Dendritic cell treated with granulocyte-macrophage colony-stimulating factor and Interleukin-4, amounts not matched to agents 40 ng/mL and 50 ng/mL, for 4 days (primary cell): ENCODE data around the gene POT1.
A peak's percentile ranks its signal among the peaks of the same experiment; 100 is the strongest.
"Not testable (repeated sequence)": the region's sequence is repeated elsewhere in the genome, so short reads cannot be mapped to it uniquely, and the experiment has no call there.

ENCODE experiments used
- H3K27ac Mint-ChIP-seq: one replicate; pipeline ENCODE4 v1.8.0; 2022; ENCODE audit warnings: mild to moderate bottlenecking, mixed read lengths
- H3K27me3 Mint-ChIP-seq: one replicate; pipeline ENCODE4 v1.8.0; 2022; ENCODE audit warnings: mild to moderate bottlenecking, mixed read lengths
- H3K36me3 Mint-ChIP-seq: one replicate; pipeline ENCODE4 v1.8.0; 2022; ENCODE audit warnings: low read depth, mixed read lengths
- H3K4me1 Mint-ChIP-seq: one replicate; pipeline ENCODE4 v1.8.0; 2022; ENCODE audit warnings: low read depth, mixed read lengths
- H3K4me3 Mint-ChIP-seq: one replicate; pipeline ENCODE4 v1.8.0; 2022; ENCODE audit warnings: mild to moderate bottlenecking, moderate library complexity, mixed read lengths
- H3K9me3 Mint-ChIP-seq: one replicate; pipeline ENCODE4 v1.8.0; 2022; ENCODE audit warnings: mixed read lengths
- intact Hi-C: fragments of 100-400 bp; cut with micrococcal nuclease; formaldehyde crosslinking; loops from one replicate; pipeline ENCODE4 v1.15.0; 2022

POT1 gene

GRCh38 chr7:124929467-124930172 lies at the start of gene POT1:
POT1 (minus strand) TSS chr7:124929825; CDS start chr7:124897173, 32,652 bp downstream.
- intact Hi-C loops, result loop anchor here (5.0 kb wide), 2 partner anchors 1182 to 1392 kb away; partner anchors contain the start of gene WASL
- Mint-ChIP-seq H3K4me1 (peaks cover 20% of the 10 kb centered on the region), H3K9me3 (no peaks in the 10 kb centered on the region), H3K27me3 (peaks cover 15% of the 10 kb centered on the region), H3K4me3 (peak within 1 kb of the TSS; percentile 89), H3K36me3 (peaks cover 38% of the 10 kb centered on the region), H3K27ac (peak within 1 kb of the TSS; percentile 92)

- H3K27ac Mint-ChIP-seq, H3K4me3 Mint-ChIP-seq, H3K27me3 Mint-ChIP-seq, H3K36me3 Mint-ChIP-seq, intact Hi-C loops, H3K4me1 Mint-ChIP-seq: not testable (repeated sequence)
- H3K9me3 Mint-ChIP-seq, result peaks cover 21% of the 10 kb centered on the region
Observed at GRCh38 chr7:124975131-124975530, 45.5 kb upstream of the POT1 start.

- Mint-ChIP-seq H3K27ac (no peak overlapping the region), H3K4me1 (no peaks in the 10 kb centered on the region), H3K27me3 (no peaks in the 10 kb centered on the region), H3K4me3 (no peak overlapping the region), H3K36me3 (no peaks in the 10 kb centered on the region), H3K9me3 (no peaks in the 10 kb centered on the region)
- intact Hi-C loops, result no loop called here
Observed at GRCh38 chr7:124965553-124965952, 35.9 kb upstream of the POT1 start.

GRCh38 chr7:124959676-124960075 lies 30.1 kb upstream of the POT1 start:
- Mint-ChIP-seq H3K9me3 (peaks cover 6% of the 10 kb centered on the region), H3K27ac (no peak overlapping the region), H3K27me3 (no peaks in the 10 kb centered on the region), H3K36me3 (no peaks in the 10 kb centered on the region), H3K4me3 (no peak overlapping the region), H3K4me1 (no peaks in the 10 kb centered on the region)
- intact Hi-C loops, result no loop called here

GRCh38 chr7:124957952-124958351 lies 28.3 kb upstream of the POT1 start:
- H3K27ac Mint-ChIP-seq, H3K36me3 Mint-ChIP-seq, H3K27me3 Mint-ChIP-seq, H3K4me3 Mint-ChIP-seq, intact Hi-C loops, H3K4me1 Mint-ChIP-seq, H3K9me3 Mint-ChIP-seq: not testable (repeated sequence)

- Mint-ChIP-seq H3K27me3 (no peaks in the 10 kb centered on the region), H3K27ac (no peak overlapping the region), H3K4me1 (no peaks in the 10 kb centered on the region), H3K4me3 (no peak overlapping the region), H3K36me3 (no peaks in the 10 kb centered on the region), H3K9me3 (peaks cover 6% of the 10 kb centered on the region)
- intact Hi-C loops, result no loop called here
Observed at GRCh38 chr7:124956160-124956559, 26.5 kb upstream of the POT1 start.

- Mint-ChIP-seq H3K4me3 (no peak overlapping the region), H3K36me3 (no peaks in the 10 kb centered on the region), H3K27me3 (no peaks in the 10 kb centered on the region), H3K9me3 (peaks cover 6% of the 10 kb centered on the region), H3K27ac (no peak overlapping the region), H3K4me1 (no peaks in the 10 kb centered on the region)
- intact Hi-C loops, result no loop called here
Observed at GRCh38 chr7:124954790-124955189, 25.2 kb upstream of the POT1 start.

- Mint-ChIP-seq H3K4me3 (no peak overlapping the region), H3K27ac (no peak overlapping the region), H3K9me3 (peaks cover 24% of the 10 kb centered on the region), H3K4me1 (no peaks in the 10 kb centered on the region), H3K27me3 (no peaks in the 10 kb centered on the region), H3K36me3 (no peaks in the 10 kb centered on the region)
- intact Hi-C loops, result no loop called here
Observed at GRCh38 chr7:124945680-124946079, 16.1 kb upstream of the POT1 start.

- intact Hi-C loops, result no loop called here
- Mint-ChIP-seq H3K36me3 (no peaks in the 10 kb centered on the region), H3K4me3 (no peak overlapping the region), H3K27me3 (no peaks in the 10 kb centered on the region), H3K9me3 (peaks cover 24% of the 10 kb centered on the region), H3K27ac (no peak overlapping the region), H3K4me1 (no peaks in the 10 kb centered on the region)
Observed at GRCh38 chr7:124943472-124943871, 13.8 kb upstream of the POT1 start.

- intact Hi-C loops, result no loop called here
- H3K4me3 Mint-ChIP-seq, result no peak overlapping the region
- no peaks in the 10 kb centered on the region for H3K4me1 Mint-ChIP-seq
- no peaks in the 10 kb centered on the region for H3K36me3 Mint-ChIP-seq
- H3K9me3 Mint-ChIP-seq, result peaks cover 16% of the 10 kb centered on the region
- H3K27ac Mint-ChIP-seq, result no peak overlapping the region
- H3K27me3 Mint-ChIP-seq, result peaks cover 1% of the 10 kb centered on the region
Observed at GRCh38 chr7:124942399-124942798, 12.8 kb upstream of the POT1 start.

GRCh38 chr7:124940306-124940705 lies 10.7 kb upstream of the POT1 start:
- intact Hi-C loops, result no loop called here
- no peak overlapping the region for H3K4me3 Mint-ChIP-seq
- H3K27ac Mint-ChIP-seq, result no peak overlapping the region
- no peaks in the 10 kb centered on the region for H3K36me3 Mint-ChIP-seq
- H3K27me3 Mint-ChIP-seq, result peaks cover 3% of the 10 kb centered on the region
- H3K4me1 Mint-ChIP-seq, result no peaks in the 10 kb centered on the region
- H3K9me3 Mint-ChIP-seq, result no peaks in the 10 kb centered on the region

GRCh38 chr7:124938128-124938527 lies 8.5 kb upstream of the POT1 start:
- H3K4me3 Mint-ChIP-seq, result no peak overlapping the region
- H3K9me3 Mint-ChIP-seq, result no peaks in the 10 kb centered on the region
- intact Hi-C loops, result no loop called here
- peaks cover 8% of the 10 kb centered on the region for H3K27me3 Mint-ChIP-seq
- no peaks in the 10 kb centered on the region for H3K36me3 Mint-ChIP-seq
- H3K27ac Mint-ChIP-seq, result no peak overlapping the region
- H3K4me1 Mint-ChIP-seq, result no peaks in the 10 kb centered on the region

GRCh38 chr7:124937076-124937475 lies 7.5 kb upstream of the POT1 start:
- intact Hi-C loops, result no loop called here
- Mint-ChIP-seq H3K9me3 (no peaks in the 10 kb centered on the region), H3K27ac (no peak overlapping the region), H3K4me1 (no peaks in the 10 kb centered on the region), H3K4me3 (no peak overlapping the region), H3K36me3 (no peaks in the 10 kb centered on the region), H3K27me3 (peaks cover 8% of the 10 kb centered on the region)

GRCh38 chr7:124934841-124935240 lies 5.2 kb upstream of the POT1 start:
- Mint-ChIP-seq H3K27ac (no peak overlapping the region), H3K9me3 (no peaks in the 10 kb centered on the region), H3K4me3 (no peak overlapping the region), H3K36me3 (peaks cover under 1% of the 10 kb centered on the region), H3K27me3 (peaks cover 18% of the 10 kb centered on the region), H3K4me1 (no peaks in the 10 kb centered on the region)
- intact Hi-C loops, result no loop called here
